Panc1 (cell line): Measurements from ENCODE around the gene NDUFAF4. TPM values are rescaled to one million over a fixed set of nuclear protein-coding genes. Genes with fewer than 3 reads are reported as not detected.

ENCODE experiments used
- ATAC-seq: fragments of 200-7000 bp; cut with Tn5 transposase; 2 replicates; pipeline ENCODE4 v1.9.1; 2020; ENCODE audit warnings: mild to moderate bottlenecking, moderate library complexity
- BruUV-seq: library from RNA; stranded (reverse); fragments of 400-500 nt; replicated peaks from 2 replicates; lab custom pipeline; 2021; lab: Mats Ljungman, UMichigan
- CTCF ChIA-PET: fragments of 300-600 bp; sonication (Branson Sonifier 250); formaldehyde crosslinking; loops from one replicate; lab custom pipeline; 2022; ENCODE audit warnings: antibody characterized with exemption; lab: Charles Lee
- POLR2A ChIA-PET: fragments of 300-600 bp; sonication (Branson Sonifier 250); formaldehyde crosslinking; loops from one replicate; lab custom pipeline; 2022; ENCODE audit warnings: antibody characterized with exemption; lab: Charles Lee
- DNase-seq: peaks from one replicate; pipeline ENCODE4 v3.0.0-alpha.2; 2010; ENCODE audit warnings: low read depth, low spot score
- H3K27ac ChIP-seq: 2 replicates; pipeline ENCODE4 v1.5.1; 2011; ENCODE audit warnings: mild to moderate bottlenecking, low read length, inconsistent platforms
- H3K27me3 ChIP-seq: fragments of 200-500 bp; sonication (Bioruptor generic); 2 replicates; pipeline ENCODE4 v1.6.0; 2014; ENCODE audit warnings: low read length, inconsistent platforms; ENCODE audit not compliant: control insufficient read depth, insufficient read depth
- H3K36me3 ChIP-seq: fragments of 200-500 bp; sonication (Bioruptor generic); 2 replicates; pipeline ENCODE4 v1.5.1; 2014; ENCODE audit warnings: inconsistent platforms, mild to moderate bottlenecking, low read length, moderate library complexity; ENCODE audit not compliant: control insufficient read depth, insufficient read depth
- H3K4me1 ChIP-seq: 2 replicates; pipeline ENCODE4 v1.5.1; 2011; ENCODE audit warnings: inconsistent platforms, mild to moderate bottlenecking, low read length, moderate library complexity; ENCODE audit not compliant: control insufficient read depth, insufficient read depth
- H3K4me3 ChIP-seq, 2 experiments: 2 replicates each; pipeline ENCODE4 v1.5.1; 2011 to 2012; ENCODE audit warnings: low read depth in 2 of 2, low read length in 2 of 2, mild to moderate bottlenecking in 2 of 2, inconsistent platforms in 1 of 2, moderate library complexity in 1 of 2
- H3K9me3 ChIP-seq: fragments of 200-500 bp; sonication (Bioruptor generic); 2 replicates; pipeline ENCODE4 v1.5.1; 2014; ENCODE audit warnings: low read depth, mild to moderate bottlenecking, inconsistent platforms, low read length, moderate library complexity; ENCODE audit not compliant: control insufficient read depth, insufficient read depth
- POLR2AphosphoS5 ChIP-seq: IDR thresholded peaks from 2 replicates; pipeline ENCODE4 v1.6.1; 2012; ENCODE audit warnings: mild to moderate bottlenecking, low read depth, low read length, moderate library complexity
- SIN3A ChIP-seq: IDR thresholded peaks from 2 replicates; pipeline ENCODE4 v1.6.1; 2012; ENCODE audit warnings: low read depth, mild to moderate bottlenecking, low read length, moderate library complexity, borderline replicate concordance; ENCODE audit not compliant: insufficient read depth
- TCF7L2 ChIP-seq: IDR thresholded peaks from 2 replicates; pipeline ENCODE4 v1.6.1; 2011; ENCODE audit warnings: mild to moderate bottlenecking, low read depth, low read length, inconsistent platforms
- in situ Hi-C: cut with HindIII; loops from 2 replicates; pipeline ENCODE4 v1.10.0; 2016; ENCODE audit warnings: low sequenced_read_pairs, low pct_unique_long_range_greater_than_20kb
- intact Hi-C: fragments of 100-400 bp; cut with micrococcal nuclease; formaldehyde crosslinking; loops from one replicate; pipeline ENCODE4 v1.10.0; 2022; ENCODE audit not compliant: unreplicated experiment
- total RNA-seq: library from RNA; stranded (reverse); gene quantifications from one replicate; pipeline ENCODE4 v1.2.1, GENCODE V29; 2021; ENCODE audit not compliant: unreplicated experiment
- TF ChIP-seq, protein P1 (sequence below), 2 experiments: IDR thresholded peaks; 2 replicates each; pipeline ENCODE4 v1.6.1; 2011 to 2012; ENCODE audit warnings: low read depth in 2 of 2, control low read depth in 1 of 2, low read length in 1 of 2, mild to moderate bottlenecking in 1 of 2, moderate library complexity in 1 of 2; ENCODE audit not compliant: insufficient read depth in 1 of 2
- TF ChIP-seq, protein P2 (sequence below): fragments of 450-650 bp; IDR thresholded peaks from 2 replicates; pipeline ENCODE4 v1.5.1; 2017; ENCODE audit warnings: mild to moderate bottlenecking

Gene NDUFAF4
- total RNA-seq, 1 experiment from 2014 or later = 42.0 TPM

DNA sequence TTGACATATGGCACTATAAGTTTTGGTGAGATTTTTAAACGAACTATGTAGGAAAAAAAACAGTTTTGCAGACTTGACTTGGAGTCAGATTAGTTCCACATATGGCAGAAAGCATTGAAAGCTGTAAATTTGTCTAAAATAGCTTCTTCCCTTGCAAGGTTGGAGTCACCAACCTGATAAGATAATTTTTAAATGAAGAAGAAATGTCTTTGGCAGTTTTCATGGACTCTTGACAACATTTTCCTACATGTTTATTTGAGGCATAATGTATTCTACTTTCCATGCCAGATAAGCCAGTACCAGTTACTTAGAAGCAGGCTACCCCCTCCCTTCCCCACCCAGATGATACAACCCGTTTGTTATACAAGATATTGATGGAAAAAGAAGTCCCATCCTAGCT is 32.0 kb upstream of the NDUFAF4 start:
- H3K4me3 ChIP-seq = no peak overlapping the region
- ATAC-seq (no peak), DNase-seq (no peak)
- CTCF ChIA-PET = no interaction called here
- BruUV-seq = no TSS peak
- no peaks in the 10 kb centered on the region for H3K36me3 ChIP-seq
- 0 out of 2 replicates have a peak, but pooled peaks cover 4% of the 10 kb centered on the region for H3K4me1 ChIP-seq
- no peak for TF ChIP-seq POLR2AphosphoS5
- TF ChIP-seq, protein P1, sequence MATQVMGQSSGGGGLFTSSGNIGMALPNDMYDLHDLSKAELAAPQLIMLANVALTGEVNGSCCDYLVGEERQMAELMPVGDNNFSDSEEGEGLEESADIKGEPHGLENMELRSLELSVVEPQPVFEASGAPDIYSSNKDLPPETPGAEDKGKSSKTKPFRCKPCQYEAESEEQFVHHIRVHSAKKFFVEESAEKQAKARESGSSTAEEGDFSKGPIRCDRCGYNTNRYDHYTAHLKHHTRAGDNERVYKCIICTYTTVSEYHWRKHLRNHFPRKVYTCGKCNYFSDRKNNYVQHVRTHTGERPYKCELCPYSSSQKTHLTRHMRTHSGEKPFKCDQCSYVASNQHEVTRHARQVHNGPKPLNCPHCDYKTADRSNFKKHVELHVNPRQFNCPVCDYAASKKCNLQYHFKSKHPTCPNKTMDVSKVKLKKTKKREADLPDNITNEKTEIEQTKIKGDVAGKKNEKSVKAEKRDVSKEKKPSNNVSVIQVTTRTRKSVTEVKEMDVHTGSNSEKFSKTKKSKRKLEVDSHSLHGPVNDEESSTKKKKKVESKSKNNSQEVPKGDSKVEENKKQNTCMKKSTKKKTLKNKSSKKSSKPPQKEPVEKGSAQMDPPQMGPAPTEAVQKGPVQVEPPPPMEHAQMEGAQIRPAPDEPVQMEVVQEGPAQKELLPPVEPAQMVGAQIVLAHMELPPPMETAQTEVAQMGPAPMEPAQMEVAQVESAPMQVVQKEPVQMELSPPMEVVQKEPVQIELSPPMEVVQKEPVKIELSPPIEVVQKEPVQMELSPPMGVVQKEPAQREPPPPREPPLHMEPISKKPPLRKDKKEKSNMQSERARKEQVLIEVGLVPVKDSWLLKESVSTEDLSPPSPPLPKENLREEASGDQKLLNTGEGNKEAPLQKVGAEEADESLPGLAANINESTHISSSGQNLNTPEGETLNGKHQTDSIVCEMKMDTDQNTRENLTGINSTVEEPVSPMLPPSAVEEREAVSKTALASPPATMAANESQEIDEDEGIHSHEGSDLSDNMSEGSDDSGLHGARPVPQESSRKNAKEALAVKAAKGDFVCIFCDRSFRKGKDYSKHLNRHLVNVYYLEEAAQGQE (IDR thresholded peaks at IDR 0.05; ENCODE audit: insufficient read depth in 1 of 2, low read depth in 2 of 2, low read length in 1 of 2) = no peak
- no peak for TF ChIP-seq SIN3A
- TF ChIP-seq, protein P2, sequence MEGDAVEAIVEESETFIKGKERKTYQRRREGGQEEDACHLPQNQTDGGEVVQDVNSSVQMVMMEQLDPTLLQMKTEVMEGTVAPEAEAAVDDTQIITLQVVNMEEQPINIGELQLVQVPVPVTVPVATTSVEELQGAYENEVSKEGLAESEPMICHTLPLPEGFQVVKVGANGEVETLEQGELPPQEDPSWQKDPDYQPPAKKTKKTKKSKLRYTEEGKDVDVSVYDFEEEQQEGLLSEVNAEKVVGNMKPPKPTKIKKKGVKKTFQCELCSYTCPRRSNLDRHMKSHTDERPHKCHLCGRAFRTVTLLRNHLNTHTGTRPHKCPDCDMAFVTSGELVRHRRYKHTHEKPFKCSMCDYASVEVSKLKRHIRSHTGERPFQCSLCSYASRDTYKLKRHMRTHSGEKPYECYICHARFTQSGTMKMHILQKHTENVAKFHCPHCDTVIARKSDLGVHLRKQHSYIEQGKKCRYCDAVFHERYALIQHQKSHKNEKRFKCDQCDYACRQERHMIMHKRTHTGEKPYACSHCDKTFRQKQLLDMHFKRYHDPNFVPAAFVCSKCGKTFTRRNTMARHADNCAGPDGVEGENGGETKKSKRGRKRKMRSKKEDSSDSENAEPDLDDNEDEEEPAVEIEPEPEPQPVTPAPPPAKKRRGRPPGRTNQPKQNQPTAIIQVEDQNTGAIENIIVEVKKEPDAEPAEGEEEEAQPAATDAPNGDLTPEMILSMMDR = no peak
- TF ChIP-seq TCF7L2 = no peak
- no peaks in the 10 kb centered on the region for H3K9me3 ChIP-seq
- H3K27ac ChIP-seq = no peak overlapping the region
- intact Hi-C loops (no loop called here), in situ Hi-C loops (no loop called here)
- peaks cover 34% of the 10 kb centered on the region for H3K27me3 ChIP-seq
- POLR2A ChIA-PET = no interaction called here

DNA sequence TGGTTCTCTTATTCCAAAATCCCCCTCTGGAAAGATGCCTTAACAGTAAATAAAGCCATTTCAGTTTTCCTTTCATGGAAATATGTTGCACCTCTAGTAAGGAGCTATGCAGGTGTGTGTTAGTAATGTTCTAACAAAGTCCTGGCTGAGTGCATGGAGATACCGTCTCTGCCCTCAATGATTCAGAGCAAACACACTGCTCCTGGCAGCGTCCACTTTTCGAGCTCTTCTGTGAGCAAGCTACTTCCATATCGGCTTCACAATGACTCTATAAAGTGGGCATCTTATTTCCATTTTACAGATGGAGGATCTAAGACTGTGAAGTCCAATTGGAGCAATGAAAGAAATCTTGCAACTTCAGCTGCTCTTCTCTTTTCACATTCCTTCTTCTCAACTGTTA is 30.0 kb upstream of the NDUFAF4 start:
- ATAC-seq (no peak), DNase-seq (no peak)
- Histone ChIP-seq H3K4me1 (peaks cover 4% of the 10 kb centered on the region; the same call in 1 of the 2 replicates), H3K9me3 (no peaks in the 10 kb centered on the region), H3K4me3 (no peak overlapping the region), H3K27me3 (peaks cover 47% of the 10 kb centered on the region), H3K36me3 (no peaks in the 10 kb centered on the region), H3K27ac (no peak overlapping the region)
- TF ChIP-seq POLR2AphosphoS5 = no peak
- TF ChIP-seq, protein P2 = no peak
- TF ChIP-seq, protein P1 (IDR thresholded peaks at IDR 0.05; ENCODE audit: insufficient read depth in 1 of 2, low read depth in 2 of 2, low read length in 1 of 2) = no peak
- TF ChIP-seq TCF7L2 = no peak
- TF ChIP-seq SIN3A = no peak
- intact Hi-C loops (no loop called here), in situ Hi-C loops (no loop called here)
- BruUV-seq = no TSS peak
- ChIA-PET CTCF (no interaction called here), POLR2A (no interaction called here)
